ENCODE data around the gene KMT5B.

DNA sequence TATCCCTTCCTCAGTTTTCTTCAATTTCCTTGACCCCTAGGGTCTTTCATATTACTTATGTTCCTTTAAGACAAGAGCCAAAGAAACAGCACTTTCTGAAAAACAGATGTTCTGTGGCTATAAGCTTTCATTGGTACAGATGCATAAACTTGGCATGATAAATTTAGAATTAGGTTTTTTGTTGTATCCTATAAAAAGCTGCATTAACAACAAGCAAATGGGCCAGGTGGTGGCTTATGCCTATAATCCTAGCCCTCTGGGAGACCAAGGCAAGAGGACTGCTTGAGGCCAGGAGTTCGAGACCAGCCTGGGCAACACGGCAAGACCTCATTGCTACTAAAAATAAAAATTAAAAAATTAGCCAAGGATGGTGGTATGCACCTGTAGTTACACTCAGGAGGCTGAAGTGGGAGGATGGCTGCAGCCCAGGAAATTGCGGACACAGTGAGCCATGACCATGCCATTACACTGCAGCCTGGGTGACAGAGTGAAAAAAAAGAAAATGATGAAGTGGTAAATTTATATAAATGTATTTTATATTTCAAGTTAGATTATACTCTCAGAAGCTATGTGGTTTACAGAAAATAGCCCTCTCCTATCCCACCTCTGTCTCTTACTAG, 18.3 kb downstream of the KMT5B start:
- TF ChIP-seq, protein P1, sequence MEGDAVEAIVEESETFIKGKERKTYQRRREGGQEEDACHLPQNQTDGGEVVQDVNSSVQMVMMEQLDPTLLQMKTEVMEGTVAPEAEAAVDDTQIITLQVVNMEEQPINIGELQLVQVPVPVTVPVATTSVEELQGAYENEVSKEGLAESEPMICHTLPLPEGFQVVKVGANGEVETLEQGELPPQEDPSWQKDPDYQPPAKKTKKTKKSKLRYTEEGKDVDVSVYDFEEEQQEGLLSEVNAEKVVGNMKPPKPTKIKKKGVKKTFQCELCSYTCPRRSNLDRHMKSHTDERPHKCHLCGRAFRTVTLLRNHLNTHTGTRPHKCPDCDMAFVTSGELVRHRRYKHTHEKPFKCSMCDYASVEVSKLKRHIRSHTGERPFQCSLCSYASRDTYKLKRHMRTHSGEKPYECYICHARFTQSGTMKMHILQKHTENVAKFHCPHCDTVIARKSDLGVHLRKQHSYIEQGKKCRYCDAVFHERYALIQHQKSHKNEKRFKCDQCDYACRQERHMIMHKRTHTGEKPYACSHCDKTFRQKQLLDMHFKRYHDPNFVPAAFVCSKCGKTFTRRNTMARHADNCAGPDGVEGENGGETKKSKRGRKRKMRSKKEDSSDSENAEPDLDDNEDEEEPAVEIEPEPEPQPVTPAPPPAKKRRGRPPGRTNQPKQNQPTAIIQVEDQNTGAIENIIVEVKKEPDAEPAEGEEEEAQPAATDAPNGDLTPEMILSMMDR (IDR thresholded peaks at IDR 0.05): no peak
- TF ChIP-seq EP300 (IDR thresholded peaks at IDR 0.05): no peak
